ELF-1 (cell line): ENCODE data around the gene DNAJC22.

Experiments used
- DNase-seq: peaks from one replicate; pipeline ENCODE4 v3.0.0-alpha.2; 2016; ENCODE audit warnings: low read depth, low spot score

Gene DNAJC22

DNA sequence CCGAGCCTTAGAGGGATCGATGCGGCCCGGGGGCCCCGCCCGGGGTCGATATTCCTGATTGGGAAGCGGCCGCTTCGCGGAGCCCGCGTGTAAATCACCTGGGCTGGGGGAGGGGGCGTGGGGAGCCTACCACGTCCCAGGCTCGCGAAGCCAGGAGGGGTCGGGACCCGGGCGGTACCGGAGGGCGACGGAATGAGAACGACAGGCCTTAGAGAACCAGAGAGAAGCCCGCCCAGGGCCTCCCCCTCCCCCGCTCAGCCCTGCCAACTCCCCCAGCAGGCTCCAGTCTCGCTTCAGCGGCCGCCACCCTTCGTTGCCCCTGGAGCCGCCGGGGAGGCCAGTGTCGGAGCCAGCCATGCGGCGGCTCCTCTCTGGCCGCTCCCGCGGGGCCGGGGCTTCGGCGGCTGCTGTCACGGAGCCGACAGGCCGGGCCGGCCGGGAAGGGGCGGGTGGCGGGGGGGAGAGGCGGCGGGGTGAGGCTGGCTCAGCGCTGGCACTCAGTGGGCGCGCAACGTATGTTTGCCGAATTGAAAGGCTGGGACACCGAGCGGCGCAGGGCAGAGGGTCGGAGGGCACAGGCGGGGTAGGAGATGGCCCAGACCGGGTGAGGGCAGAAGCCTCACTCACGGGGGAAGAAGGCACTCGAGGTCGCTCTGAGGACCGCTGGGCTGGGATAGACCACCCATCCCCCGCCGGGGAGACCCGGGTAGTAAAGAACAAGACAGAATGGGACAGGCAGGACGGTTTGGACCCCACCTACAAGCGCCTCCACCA lies 1.4 kb upstream of the DNAJC22 start:
- no peak for DNase-seq

DNA sequence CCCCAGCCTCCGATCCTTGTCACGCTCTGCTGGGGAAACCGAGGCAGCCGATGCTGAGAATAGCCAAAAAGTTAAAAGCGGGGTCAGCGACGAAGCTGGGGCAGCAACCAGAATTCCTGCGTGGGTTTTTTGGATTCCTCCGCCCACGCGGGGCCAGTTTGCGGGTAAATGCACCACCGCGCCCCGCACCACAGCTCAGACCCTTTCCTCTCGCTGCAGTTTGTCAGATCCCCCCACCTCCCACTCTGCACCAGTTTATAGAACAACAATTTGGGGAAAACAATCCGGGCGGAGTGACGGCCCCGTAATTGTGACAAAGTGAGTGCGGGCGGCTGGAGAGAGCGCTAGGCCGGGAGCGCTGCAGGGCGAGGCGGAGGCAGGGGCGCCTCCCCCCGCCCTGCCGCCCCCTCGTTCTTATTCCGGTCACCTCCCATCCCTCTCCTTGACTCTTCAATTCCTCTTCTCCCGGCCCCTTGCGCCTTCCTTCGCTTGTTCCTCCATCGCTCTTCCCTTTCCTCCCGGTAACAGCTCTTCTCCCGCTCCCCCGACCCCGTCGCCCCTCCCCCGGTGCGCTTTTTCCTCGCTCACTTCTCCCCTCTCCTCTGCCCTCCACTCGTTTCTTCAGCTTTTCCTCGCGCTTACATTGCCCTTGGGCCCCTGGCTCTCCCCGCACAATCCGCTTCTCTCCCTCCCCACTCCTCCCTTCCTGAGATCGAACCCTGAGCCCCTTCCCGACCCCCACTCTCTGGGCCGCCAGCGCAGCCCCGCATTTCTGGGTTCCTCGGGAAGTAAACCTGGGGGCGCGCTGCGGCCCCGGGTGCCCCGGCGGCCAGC lies 646 bp upstream of the DNAJC22 start:
- DNase-seq: no peak

DNA sequence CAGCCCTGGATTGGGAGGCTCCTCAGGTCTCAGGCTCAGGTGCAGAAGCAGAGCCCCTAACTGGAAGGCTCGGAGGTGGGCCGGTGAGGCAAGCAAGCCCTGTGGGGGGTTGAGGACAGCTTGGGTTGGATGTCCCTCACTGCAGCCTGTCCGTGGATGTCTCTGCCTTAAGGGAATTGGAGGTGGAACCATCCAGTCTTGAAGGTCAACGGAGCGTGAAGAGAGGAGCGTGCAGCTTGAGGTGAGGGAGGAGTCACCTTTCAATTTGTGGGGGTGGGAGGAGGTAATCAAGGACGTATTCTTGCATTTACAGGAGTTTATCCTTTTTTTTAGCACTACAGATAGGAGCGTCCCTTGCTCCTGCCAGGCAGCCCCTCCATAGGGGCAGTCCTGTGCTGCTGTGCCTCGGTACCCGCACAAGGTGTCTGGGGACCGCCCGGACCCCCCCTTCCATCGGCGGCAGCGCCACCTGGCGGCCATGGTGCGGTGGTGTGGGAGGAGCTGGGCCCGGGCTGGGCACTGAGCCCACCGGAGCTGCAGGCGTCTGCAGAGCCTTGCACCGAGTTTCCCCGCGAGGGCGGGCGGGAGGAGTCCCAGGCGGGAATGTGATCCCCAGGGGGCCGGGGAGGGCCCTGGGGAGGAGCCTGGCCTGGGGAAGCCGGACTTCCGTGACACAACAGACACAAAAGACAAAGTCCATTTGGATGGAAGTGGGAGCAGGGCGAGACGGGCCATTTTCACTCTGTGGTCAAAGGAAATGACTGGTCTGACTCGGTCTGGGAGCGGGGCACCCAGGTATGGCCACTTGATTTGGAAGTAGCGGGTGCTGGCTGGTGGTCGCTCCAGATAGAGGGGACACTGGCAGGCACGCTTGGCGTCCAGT lies 864 bp downstream of the DNAJC22 start:
- DNase-seq: peak; percentile 88

- no peak for DNase-seq
These were observed 2.1 kb downstream of the DNAJC22 start for GRCh38 chr12:49348781-49349180.

DNA sequence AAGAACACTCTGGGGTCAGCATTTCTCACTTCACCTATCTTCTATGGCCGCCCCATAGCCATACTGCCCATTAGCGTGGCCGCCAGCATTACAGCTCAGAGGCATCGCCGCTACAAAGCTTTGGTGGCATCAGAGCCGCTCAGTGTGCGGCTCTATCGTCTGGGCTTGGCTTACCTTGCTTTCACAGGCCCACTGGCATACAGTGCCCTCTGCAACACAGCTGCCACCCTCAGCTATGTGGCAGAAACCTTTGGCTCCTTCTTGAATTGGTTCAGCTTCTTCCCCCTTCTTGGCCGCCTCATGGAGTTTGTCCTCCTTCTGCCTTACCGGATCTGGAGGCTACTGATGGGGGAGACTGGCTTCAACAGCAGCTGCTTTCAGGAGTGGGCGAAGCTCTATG lies 2.6 kb downstream of the DNAJC22 start:
- no peak for DNase-seq

DNA sequence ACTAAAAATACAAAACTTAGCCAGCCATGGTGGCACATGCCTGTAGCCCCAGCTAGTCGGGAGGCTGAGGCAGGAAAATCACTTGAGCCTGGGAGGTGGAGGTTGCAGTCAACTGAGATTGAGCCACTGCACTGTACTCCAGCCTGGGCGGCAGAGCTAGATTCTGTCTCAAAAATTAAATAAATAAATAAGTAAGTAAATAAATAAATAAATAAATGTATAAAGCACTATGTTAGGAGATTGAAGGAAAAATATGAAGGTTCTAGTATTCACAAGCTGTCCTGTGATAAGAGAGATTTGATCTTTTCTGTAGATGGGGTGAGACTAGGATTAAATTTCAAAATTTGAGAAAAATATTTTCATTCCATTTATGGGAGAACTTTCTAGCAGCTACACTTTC lies 5.7 kb downstream of the DNAJC22 start:
- DNase-seq: no peak

DNA sequence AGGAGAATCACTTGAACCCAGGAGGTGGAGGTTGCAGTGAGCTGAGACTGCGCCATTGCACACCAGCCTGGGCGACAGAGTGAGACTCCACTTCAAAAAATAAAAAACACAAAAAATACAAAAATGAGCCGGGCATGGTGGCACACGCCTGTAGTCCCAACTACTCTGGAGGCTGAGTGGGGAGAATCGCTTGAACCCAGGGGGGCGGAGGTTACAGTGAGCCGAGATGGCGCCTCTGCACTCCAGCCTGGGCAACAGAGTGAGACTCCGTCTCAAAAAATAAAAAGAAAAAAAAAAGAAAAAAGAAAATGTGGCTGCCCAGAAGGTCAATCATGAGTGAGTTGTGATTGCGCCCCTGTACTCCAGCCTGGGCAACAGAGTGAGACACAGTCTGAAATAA lies 9.2 kb downstream of the DNAJC22 start:
- no peak for DNase-seq

DNA sequence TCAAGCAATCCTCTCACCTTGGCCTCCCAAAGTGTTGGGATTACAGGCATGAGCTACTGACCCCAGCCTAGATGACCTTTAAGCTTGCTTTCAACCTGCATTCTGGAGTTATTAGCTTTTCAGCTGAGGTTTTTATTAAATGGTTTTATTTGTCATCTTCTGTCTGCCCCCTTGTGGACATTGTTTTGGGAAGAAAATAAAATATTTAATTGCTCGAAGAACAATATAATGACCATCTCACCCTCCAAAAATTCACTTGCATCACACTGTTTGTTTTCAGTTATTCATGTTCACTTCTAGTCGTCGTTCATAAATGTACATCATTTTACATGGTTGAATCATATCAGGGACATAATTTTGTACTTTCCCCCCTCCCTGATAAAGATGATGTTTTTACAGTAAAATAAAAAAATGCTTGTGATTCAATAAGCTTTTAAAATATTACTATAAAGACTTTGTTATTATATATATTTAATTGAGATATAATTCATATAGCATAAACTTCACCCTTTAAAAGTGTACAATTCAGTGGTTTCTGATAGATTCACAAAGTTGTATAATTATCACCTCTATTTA lies 10.5 kb downstream of the DNAJC22 start:
- DNase-seq: no peak

DNA sequence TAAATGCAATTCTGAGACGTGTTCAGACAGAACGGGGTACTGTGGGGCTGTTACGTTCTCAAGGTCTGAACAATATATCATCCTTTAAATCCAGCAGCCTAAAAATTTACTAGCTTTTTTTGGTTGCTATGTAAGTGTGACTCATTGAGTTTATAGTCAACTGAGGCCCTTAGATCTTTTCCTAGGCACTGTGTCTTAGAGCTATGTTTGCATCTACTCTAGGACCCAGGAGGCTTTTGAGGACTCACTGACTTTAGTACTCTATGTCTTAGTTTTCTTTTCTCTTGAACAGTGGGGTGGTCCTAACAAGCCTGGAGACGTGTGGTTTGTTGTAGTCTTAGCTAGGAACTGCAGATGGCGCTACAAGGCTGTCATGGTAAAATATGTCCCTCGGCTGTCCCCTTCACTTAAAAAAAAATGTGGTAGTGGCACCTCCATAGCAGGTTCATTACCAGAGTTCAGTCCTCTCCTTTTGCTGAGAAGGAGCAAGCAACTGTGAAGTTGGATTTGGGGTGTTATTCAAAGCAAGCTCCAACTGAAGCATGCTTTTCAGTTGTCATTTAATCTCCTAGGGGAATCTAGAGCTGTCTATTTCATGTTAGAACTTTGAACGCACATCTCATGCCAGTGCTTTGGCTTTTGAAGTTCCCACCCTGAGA lies 11.9 kb downstream of the DNAJC22 start:
- peak; percentile 84 for DNase-seq

- no peak for DNase-seq
These were observed 13.0 kb downstream of the DNAJC22 start for GRCh38 chr12:49359671-49360070.

GRCh38 chr12:49362077-49362476 lies 15.4 kb downstream of the DNAJC22 start:
- DNase-seq: no peak

DNA sequence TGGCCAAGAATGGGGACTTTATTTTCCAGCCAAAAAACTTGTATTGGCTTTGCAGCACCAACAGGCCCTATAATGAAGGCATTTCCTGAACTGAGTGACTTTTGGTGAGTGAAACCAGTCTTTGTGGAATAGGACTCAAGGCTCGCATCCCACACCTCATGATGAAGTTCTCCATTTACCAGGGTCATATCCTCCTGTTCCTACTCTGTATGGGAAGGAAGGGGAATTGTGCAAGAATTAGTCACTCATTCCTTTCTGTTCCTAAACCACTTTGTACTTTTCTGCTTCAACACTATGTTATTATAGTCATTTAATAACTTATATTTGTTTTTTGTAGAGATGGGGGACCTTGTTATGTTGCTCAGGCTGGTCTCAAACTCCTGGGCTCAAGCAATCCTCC lies 18.3 kb downstream of the DNAJC22 start:
- DNase-seq: no peak

- no peak for DNase-seq
These were observed 18.9 kb downstream of the DNAJC22 start for GRCh38 chr12:49365542-49365941.

DNA sequence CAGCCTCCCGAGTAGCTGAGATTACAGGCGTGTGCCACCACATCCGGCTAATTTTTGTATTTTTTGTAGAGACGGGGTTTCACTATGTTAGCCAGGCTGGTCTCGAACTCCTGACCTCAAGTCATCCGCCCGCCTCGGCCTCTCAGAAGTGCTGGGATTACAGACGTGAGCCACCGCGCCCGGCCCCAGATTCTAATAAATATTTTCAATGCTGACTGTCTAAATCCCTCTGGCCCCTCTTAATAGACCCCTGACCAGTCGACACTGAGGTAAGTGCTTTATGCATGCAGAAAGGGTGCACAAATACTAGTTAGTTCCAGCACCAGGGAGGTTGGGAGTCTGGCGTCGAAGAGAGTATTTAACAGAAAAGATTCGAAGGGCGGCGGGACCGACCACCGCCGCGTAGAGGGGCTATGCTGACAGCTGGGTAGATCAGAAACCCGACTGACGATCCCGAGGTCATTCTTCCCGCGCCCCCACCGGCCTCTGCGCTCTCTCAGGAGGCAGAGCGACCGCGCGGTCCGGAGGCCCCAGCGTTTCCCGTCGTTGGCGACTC lies 19.5 kb downstream of the DNAJC22 start:
- DNase-seq: no peak

GRCh38 chr12:49366652-49367380 lies 20.1 kb downstream of the DNAJC22 start:
- peak; percentile 97 for DNase-seq

DNA sequence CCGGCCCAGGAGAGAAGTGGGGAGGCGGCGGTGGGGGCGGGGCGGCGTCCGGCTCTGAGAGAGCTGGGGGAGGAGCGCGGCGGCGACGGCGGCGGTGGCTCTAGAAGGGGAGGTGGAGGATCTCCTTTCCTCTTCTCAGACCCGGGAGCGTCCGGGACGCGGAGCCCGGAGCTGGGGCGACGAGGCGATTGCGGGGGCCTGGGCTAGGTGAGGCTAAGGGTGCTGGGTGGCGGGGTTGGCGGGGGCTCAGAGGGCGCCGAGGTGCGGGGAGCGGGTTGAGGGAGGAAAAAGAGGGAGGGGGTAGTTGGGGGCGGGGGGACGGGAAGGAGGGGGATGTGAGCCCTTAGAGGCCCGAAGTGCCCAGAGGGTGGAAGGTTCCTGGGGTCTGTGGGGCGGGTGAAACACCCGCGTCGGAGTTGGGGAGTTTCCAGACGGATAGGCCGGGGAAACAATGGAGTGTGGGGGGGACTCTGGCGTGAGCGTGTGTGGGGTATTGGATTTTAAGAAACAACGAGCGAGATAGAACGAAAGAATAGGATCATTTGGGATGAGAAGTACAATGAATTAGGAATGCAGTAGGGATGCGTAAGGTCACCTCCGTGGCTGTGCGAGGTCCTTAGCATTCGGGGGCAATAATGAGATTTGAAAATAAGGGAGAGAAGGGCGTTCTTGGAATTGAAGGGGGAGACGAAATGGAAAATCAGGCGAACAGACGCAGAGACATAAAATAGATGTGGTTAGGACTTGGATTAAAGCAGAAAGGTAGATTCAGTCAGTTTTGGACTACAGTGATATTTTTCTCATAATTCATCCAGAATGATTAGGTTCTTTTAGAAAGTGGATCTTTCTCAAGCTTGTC lies 20.9 kb downstream of the DNAJC22 start, which contains the start of gene SPATS2:
TSS of gene SPATS2 (plus strand) at position 82 of the 859 bp plus-strand sequence. CDS start 93,551 bp downstream, outside the sequence.
- no peak for DNase-seq

DNA sequence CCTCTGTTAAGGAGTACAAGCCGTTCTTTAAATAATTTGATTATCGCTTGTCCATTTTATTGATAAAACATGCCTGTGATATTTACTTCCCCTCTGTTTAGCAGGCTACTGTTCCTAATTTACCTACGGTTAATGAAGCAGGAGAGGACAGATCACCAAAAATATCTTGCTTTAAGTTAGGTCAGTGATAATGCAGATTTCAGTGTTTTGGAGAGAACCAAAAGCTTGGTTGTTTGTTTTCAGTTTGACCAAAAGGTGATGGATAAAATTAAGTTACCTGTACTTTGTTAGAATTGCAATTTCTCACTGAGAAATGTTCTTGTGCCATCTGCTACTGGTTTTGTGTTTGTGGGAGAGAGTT lies 21.5 kb downstream of the DNAJC22 start:
- DNase-seq: no peak

DNA sequence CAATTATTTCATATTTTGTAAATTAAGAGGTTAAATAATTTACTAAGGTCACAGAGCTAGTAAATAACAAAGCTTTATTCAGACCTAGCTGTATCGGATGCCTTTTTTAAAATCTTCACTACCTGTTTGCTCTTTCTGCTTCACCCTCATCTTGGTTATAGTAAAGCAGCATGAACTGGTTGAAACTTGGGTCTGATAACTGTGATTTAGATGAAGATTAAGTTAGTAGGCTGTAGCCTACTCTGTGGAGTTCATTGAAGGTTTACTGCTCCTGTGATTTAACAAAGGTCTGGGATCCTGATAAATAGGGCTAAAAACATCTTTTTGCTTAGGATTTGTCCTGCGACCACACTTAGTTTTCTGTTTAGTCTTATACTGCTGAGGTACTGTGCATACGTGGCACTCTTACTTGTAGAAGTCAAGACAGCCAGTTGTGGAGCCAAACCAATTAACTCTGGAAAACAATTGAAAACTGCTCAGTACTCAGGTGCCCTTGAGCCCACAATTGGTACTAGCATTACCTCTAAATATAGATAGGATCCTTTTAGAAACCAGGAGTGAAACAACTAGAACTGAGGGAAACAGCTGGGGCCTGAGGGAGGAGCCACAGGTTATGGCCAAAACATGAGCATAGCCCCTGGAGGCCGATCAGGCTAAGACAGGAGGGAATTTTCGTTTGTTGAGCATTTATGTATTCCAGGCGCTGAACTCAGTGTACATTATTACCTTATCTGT lies 22.9 kb downstream of the DNAJC22 start:
- peak; percentile 39 for DNase-seq
